GM12864 (cell line): ENCODE results near the gene MAU2.
A peak's percentile ranks its signal among the peaks of the same experiment; 100 is the strongest.

Experiments used
- DNase-seq: peaks from one replicate; pipeline ENCODE4 v3.0.0-alpha.2; 2011; ENCODE audit warnings: low read depth
- H3K4me3 ChIP-seq: 2 replicates; pipeline ENCODE4 v1.5.1; 2011; ENCODE audit warnings: mild to moderate bottlenecking, low read depth, low read length, control low read depth
- CTCF ChIP-seq: IDR thresholded peaks from 2 replicates; pipeline ENCODE4 v1.5.1; 2011; ENCODE audit warnings: low read depth, mild to moderate bottlenecking, moderate library complexity, low read length, control low read depth, inconsistent platforms; ENCODE audit errors: missing control alignments

MAU2 gene

GRCh38 chr19:19324059-19324770 lies 3.6 kb downstream of the MAU2 start:
- no peak for DNase-seq
- TF ChIP-seq CTCF, result no peak
- no peak overlapping the region for H3K4me3 ChIP-seq

GRCh38 chr19:19327672-19328071 lies 7.0 kb downstream of the MAU2 start:
- H3K4me3 ChIP-seq, result no peak overlapping the region
- no peak for TF ChIP-seq CTCF
- DNase-seq, result no peak

GRCh38 chr19:19329126-19329525 lies 8.5 kb downstream of the MAU2 start:
- TF ChIP-seq CTCF, result no peak
- DNase-seq, result peak; percentile 26
- H3K4me3 ChIP-seq, result no peak overlapping the region

- no peak overlapping the region for H3K4me3 ChIP-seq
- DNase-seq, result no peak
- no peak for TF ChIP-seq CTCF
These were observed 13.7 kb downstream of the MAU2 start for GRCh38 chr19:19334063-19334988.

GRCh38 chr19:19334989-19335344 lies 14.3 kb downstream of the MAU2 start:
- no peak overlapping the region for H3K4me3 ChIP-seq
- no peak for TF ChIP-seq CTCF
- DNase-seq, result no peak

- no peak for DNase-seq
- no peak for TF ChIP-seq CTCF
- H3K4me3 ChIP-seq, result no peak overlapping the region
These were observed 15.0 kb downstream of the MAU2 start for GRCh38 chr19:19335408-19336158.
